Heart left ventricle (tissue), 13 donors: ENCODE measurements around the gene NRGN.

Experiments
- POLR2A ChIP-seq, 2 donors: fragments of 450-650 bp; IDR thresholded peaks; one replicate each; pipeline ENCODE4 v1.6.1; 2017; ENCODE audit warnings: antibody characterized with exemption in 2 of 2, mild to moderate bottlenecking in 2 of 2, moderate library complexity in 2 of 2
- TF ChIP-seq, protein P1 (sequence below), 12 donors: fragments of 200-600 bp; sonication (generic) in 4 of 12; IDR thresholded peaks; one replicate each; pipeline versions ENCODE4 v1.5.0 to v1.8.0; 2018 to 2022; ENCODE audit warnings: antibody characterized with exemption in 12 of 12, mild to moderate bottlenecking in 5 of 12
- donor health status: ischemic (EF 13 %, LVEDD 7.1; RV severe dilation, severe dysfunction).
- donor health status: DM: no; HTN: yes; CAD: no.
- donor health status: DM: no; HTN: no; CAD: no.
- donor health status: ischemic (EF 25% LVEDD 6.9; RV normal size, moderate dysfunction).
- donor health status: ischemic (EF 25% LVEDD 5.7; RV mildly dilated, moderate dysfunction).
- donor health status: ischemic (EF 35%, LVEDD 5.7; RV mildly dilated, moderate dysfunction).
- donor health status: nonischemic (EF 11% LVEDD 7.7; RV severe dilation, severe dysfunction).
- donor health status: DM: yes; HTN: yes; CAD: no.
- donor health status: PGD.
- donor health status: ischemic (EF 29% LVEDD 5.4; RV normal size, mild dysfunction).
- donor health status: nonischemic (EF 23%, LVEDD 6.1; RV moderate dilation, normal function).

DNA sequence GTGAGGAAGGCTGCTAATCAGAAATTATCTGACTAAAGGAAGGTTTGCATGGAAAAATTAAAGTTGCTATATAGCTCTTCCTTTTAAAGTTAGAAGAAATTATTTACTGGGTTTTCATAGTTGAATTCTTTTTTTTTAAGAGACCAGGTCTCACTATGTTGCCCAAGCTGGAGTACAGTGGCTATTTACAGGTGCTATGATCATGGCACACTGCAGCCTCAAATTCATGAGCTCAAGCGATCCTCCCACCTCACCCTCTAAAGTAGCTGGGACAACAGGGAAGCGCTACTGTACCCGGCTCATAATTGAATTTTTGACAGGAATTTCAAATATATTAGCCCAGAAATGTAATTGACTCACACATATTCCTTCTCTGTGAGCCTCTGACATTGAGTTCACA lies 56.6 kb downstream of the NRGN start:
- TF ChIP-seq, protein P1, sequence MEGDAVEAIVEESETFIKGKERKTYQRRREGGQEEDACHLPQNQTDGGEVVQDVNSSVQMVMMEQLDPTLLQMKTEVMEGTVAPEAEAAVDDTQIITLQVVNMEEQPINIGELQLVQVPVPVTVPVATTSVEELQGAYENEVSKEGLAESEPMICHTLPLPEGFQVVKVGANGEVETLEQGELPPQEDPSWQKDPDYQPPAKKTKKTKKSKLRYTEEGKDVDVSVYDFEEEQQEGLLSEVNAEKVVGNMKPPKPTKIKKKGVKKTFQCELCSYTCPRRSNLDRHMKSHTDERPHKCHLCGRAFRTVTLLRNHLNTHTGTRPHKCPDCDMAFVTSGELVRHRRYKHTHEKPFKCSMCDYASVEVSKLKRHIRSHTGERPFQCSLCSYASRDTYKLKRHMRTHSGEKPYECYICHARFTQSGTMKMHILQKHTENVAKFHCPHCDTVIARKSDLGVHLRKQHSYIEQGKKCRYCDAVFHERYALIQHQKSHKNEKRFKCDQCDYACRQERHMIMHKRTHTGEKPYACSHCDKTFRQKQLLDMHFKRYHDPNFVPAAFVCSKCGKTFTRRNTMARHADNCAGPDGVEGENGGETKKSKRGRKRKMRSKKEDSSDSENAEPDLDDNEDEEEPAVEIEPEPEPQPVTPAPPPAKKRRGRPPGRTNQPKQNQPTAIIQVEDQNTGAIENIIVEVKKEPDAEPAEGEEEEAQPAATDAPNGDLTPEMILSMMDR (IDR thresholded peaks at IDR 0.05) = no peak
- no peak for TF ChIP-seq POLR2A (IDR thresholded peaks at IDR 0.05)
